Osteocyte (in vitro differentiated cells): ENCODE data around the gene RB1. TPM values are rescaled to one million over a fixed set of nuclear protein-coding genes. Genes with fewer than 3 reads are reported as not detected.
"Not testable (repeated sequence)": the region's sequence is repeated elsewhere in the genome, so short reads cannot be mapped to it uniquely, and the experiment has no call there.

Source experiments
- DNase-seq: peaks from one replicate; pipeline ENCODE4 v3.0.0; 2021; ENCODE audit warnings: mixed read lengths; ENCODE audit not compliant: unreplicated experiment; ENCODE audit errors: extremely low spot score
- H3K27ac Mint-ChIP-seq: one replicate; pipeline ENCODE4 v1.8.0; 2021; ENCODE audit warnings: mild to moderate bottlenecking, mixed read lengths; ENCODE audit not compliant: unreplicated experiment
- H3K27me3 Mint-ChIP-seq: one replicate; pipeline ENCODE4 v1.8.0; 2021; ENCODE audit warnings: mixed read lengths; ENCODE audit not compliant: unreplicated experiment
- H3K36me3 Mint-ChIP-seq: one replicate; pipeline ENCODE4 v1.8.0; 2021; ENCODE audit warnings: mixed read lengths; ENCODE audit not compliant: unreplicated experiment
- H3K4me1 Mint-ChIP-seq: one replicate; pipeline ENCODE4 v1.8.0; 2021; ENCODE audit warnings: mixed read lengths; ENCODE audit not compliant: unreplicated experiment
- H3K4me3 Mint-ChIP-seq: one replicate; pipeline ENCODE4 v1.8.0; 2021; ENCODE audit warnings: mild to moderate bottlenecking, moderate library complexity, mixed read lengths; ENCODE audit not compliant: unreplicated experiment
- H3K9me3 Mint-ChIP-seq: one replicate; pipeline ENCODE4 v1.8.0; 2021; ENCODE audit warnings: mixed read lengths; ENCODE audit not compliant: unreplicated experiment
- total RNA-seq: library from RNA; stranded (reverse); gene quantifications from 2 replicates; pipeline ENCODE4 v1.2.1, GENCODE V29; 2021
- TF ChIP-seq, protein P1 (sequence below): fragments of 200-600 bp; sonication (generic); IDR thresholded peaks from 2 replicates; pipeline ENCODE4 v1.5.0; 2021; ENCODE audit warnings: antibody characterized with exemption, mild to moderate bottlenecking, moderate library complexity

RB1 gene
- total RNA-seq, 1 donor from 2014 or later = 42.3 TPM

DNA sequence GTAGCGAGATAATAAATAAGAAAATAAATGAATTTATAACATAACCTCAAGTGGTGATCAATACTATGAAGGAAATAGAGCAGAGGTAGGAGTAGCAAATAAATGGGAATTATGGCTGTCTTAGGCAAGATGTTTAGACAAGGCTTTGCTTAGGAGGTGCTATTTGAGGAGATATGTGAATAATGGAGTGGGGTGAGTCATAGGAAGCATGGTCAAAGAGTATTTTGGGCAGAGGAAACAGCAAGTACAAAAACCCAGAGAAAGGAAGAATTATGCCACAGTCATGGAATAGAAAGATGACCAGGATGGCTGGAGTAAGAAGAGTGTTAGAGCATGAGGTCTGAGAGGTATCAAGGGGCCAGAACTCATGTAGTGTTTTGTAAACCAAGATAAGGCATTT lies 142.9 kb downstream of the RB1 start:
- Mint-ChIP-seq H3K27ac (no peak overlapping the region), H3K36me3 (peaks cover 9% of the 10 kb centered on the region), H3K4me3 (no peak overlapping the region), H3K4me1 (peaks cover 19% of the 10 kb centered on the region), H3K9me3 (peaks cover 12% of the 10 kb centered on the region), H3K27me3 (no peaks in the 10 kb centered on the region)
- TF ChIP-seq, protein P1, sequence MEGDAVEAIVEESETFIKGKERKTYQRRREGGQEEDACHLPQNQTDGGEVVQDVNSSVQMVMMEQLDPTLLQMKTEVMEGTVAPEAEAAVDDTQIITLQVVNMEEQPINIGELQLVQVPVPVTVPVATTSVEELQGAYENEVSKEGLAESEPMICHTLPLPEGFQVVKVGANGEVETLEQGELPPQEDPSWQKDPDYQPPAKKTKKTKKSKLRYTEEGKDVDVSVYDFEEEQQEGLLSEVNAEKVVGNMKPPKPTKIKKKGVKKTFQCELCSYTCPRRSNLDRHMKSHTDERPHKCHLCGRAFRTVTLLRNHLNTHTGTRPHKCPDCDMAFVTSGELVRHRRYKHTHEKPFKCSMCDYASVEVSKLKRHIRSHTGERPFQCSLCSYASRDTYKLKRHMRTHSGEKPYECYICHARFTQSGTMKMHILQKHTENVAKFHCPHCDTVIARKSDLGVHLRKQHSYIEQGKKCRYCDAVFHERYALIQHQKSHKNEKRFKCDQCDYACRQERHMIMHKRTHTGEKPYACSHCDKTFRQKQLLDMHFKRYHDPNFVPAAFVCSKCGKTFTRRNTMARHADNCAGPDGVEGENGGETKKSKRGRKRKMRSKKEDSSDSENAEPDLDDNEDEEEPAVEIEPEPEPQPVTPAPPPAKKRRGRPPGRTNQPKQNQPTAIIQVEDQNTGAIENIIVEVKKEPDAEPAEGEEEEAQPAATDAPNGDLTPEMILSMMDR = no peak
- no peak for DNase-seq

DNA sequence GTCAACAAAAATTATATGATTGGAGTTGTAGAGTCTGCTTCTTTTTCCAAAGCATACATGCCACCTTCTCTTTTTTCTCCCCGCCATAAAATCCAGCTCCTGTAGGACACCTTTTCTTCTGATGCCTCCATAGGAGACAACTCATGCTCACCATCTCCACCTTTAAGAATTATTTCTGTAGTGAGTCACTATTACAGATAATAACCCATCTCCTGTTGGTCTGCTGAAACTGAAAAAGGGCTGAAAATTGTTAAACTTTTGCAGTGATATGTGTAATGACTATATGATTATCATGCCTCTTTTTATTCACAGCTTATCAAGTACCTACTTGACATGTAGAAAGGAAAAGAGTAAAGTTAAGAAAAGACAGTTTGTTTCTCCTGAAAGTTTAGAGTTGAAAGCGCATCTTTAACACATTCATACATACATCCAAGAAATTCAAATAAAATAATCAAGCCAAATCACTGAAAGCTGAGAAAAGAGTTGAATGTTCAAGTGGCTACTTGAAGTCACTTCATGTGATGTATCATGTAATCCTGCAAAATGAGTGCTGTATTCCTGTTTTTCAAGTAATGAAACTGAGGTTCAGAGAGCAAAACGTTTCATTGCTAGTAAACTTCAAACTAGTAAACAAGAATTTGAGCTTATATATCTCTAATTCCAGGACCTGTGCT lies 144.9 kb downstream of the RB1 start:
- Mint-ChIP-seq H3K27me3 (no peaks in the 10 kb centered on the region), H3K9me3 (peaks cover 19% of the 10 kb centered on the region), H3K27ac (peak overlapping the region; percentile 63), H3K4me3 (peak overlapping the region; percentile 7), H3K36me3 (peaks cover 23% of the 10 kb centered on the region), H3K4me1 (peaks cover 19% of the 10 kb centered on the region)
- TF ChIP-seq, protein P1 = no peak
- DNase-seq = no peak

DNA sequence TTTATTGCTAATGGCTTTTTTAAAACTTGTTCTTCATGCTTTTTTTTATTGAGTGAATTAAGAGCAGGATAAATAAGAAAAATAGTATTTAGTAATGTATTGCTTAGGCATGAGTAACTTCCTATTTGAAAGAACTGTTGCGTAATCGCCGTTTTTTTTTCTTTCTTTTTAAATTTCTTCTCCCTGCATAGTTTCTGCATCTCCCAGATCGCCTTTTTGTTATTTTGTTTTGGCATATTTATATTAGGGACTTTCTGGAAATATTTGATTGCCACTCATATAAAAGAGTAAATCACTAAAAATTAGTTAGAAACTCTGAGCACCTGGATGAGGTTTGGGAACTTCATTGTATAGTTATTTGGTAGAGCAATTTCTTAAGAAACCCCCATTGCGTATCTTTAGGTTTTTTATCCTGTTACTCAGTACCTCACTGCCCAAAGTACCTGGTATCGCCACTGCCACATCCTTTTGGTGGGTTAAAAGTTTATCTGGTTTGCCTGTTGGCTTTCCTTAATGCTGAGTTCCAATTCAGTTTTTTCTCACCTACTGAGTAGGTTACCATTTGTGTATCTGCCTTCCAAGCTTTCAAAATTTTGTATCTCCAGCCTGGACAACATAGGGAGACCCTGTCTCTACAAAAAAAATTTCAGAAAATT lies 145.5 kb downstream of the RB1 start:
- peaks cover 19% of the 10 kb centered on the region for H3K9me3 Mint-ChIP-seq
- H3K27me3 Mint-ChIP-seq = no peaks in the 10 kb centered on the region
- peak overlapping the region; percentile 48 for H3K4me3 Mint-ChIP-seq
- peaks cover 19% of the 10 kb centered on the region for H3K4me1 Mint-ChIP-seq
- H3K27ac Mint-ChIP-seq = peak overlapping the region; percentile 63
- TF ChIP-seq, protein P1 = no peak
- H3K36me3 Mint-ChIP-seq = peaks cover 29% of the 10 kb centered on the region
- DNase-seq = no peak

DNA sequence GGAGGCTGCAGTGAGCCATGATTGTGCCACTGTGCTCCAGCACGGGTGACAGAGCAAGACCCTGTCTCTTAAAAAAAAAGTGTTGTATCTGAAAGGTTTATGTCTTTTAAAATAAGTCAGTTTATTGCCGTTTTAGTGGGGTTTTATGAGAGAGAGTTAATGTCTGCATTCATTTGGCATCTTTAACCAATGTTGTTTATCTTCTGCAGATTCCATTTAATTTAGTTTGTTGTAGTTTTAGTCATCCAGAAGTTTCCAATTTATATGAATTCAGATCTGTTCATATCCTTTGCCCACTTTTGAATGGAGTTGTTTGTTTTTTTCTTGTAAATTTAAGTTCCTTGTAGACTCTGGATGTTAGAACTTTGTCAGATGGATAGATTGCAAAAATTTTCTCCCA lies 146.1 kb downstream of the RB1 start:
- Mint-ChIP-seq H3K9me3 (peaks cover 19% of the 10 kb centered on the region), H3K27ac (peak overlapping the region; percentile 63), H3K36me3 (peaks cover 26% of the 10 kb centered on the region), H3K4me3 (peak overlapping the region; percentile 17), H3K27me3 (no peaks in the 10 kb centered on the region), H3K4me1 (peaks cover 19% of the 10 kb centered on the region)
- TF ChIP-seq, protein P1 = no peak
- no peak for DNase-seq

- Mint-ChIP-seq H3K9me3 (peaks cover 19% of the 10 kb centered on the region), H3K4me1 (peaks cover 19% of the 10 kb centered on the region)
These were observed 147.6 kb downstream of the RB1 start for GRCh38 chr13:48451196-48451595.

More at GRCh38 chr13:48451196-48451595, 147.6 kb downstream of the RB1 start:
- H3K36me3 Mint-ChIP-seq = peaks cover 33% of the 10 kb centered on the region
- H3K27ac Mint-ChIP-seq, H3K4me3 Mint-ChIP-seq, DNase-seq, H3K27me3 Mint-ChIP-seq: not testable (repeated sequence)
